ENCODE results near the gene PCSK6. TPM values are rescaled to one million over a fixed set of nuclear protein-coding genes. Genes with fewer than 3 reads are reported as not detected.

PCSK6 gene
- polyA plus RNA-seq, 1 experiment = 0.29 TPM

- CTCF ChIA-PET = interaction anchor here (1.5 kb wide), 1 partner anchor 135 kb away, joined by 4 read pairs; no protein-coding TSS in a partner anchor
- POLR2A ChIA-PET = no interaction called here
- no peak for TF ChIP-seq CTCF (IDR thresholded peaks at IDR 0.05; ENCODE audit: insufficient read depth, low read depth, low read length)
- DNase-seq (ENCODE audit: low read depth) = no peak
- H3K36me3 ChIP-seq (ENCODE audit: control insufficient read depth, insufficient read depth, low read length) = no peaks in the 10 kb centered on the region
- H3K4me3 ChIP-seq (ENCODE audit: low read depth, low read length) = no peak overlapping the region
- H3K27me3 ChIP-seq (ENCODE audit: control insufficient read depth, insufficient read depth, low read length) = no peaks in the 10 kb centered on the region
These were observed 122.7 kb downstream of the PCSK6 start for GRCh38 chr15:101366853-101367252.

GRCh38 chr15:101362986-101363566, 126.4 kb downstream of the PCSK6 start:
- CTCF ChIA-PET = interaction anchor here (0.6 to 0.7 kb wide), 3 partner anchors 45 to 60 kb away, joined by 3 read pairs; no protein-coding TSS in a partner anchor
- POLR2A ChIA-PET = no interaction called here

GRCh38 chr15:101362359-101362758, 127.1 kb downstream of the PCSK6 start:
- DNase-seq (ENCODE audit: low read depth) = no peak
- no peaks in the 10 kb centered on the region for H3K27me3 ChIP-seq (ENCODE audit: control insufficient read depth, insufficient read depth, low read length)
- CTCF ChIA-PET = no interaction called here
- POLR2A ChIA-PET = no interaction called here
- no peaks in the 10 kb centered on the region for H3K36me3 ChIP-seq (ENCODE audit: control insufficient read depth, insufficient read depth, low read length)
- H3K4me3 ChIP-seq (ENCODE audit: low read depth, low read length) = no peak overlapping the region
- no peak for TF ChIP-seq CTCF (IDR thresholded peaks at IDR 0.05; ENCODE audit: insufficient read depth, low read depth, low read length)

More at GRCh38 chr15:101362986-101363566, 126.4 kb downstream of the PCSK6 start:
- no peak for DNase-seq (ENCODE audit: low read depth)
- Histone ChIP-seq H3K4me3 (ENCODE audit: low read depth, low read length) (no peak overlapping the region), H3K27me3 (ENCODE audit: control insufficient read depth, insufficient read depth, low read length) (no peaks in the 10 kb centered on the region), H3K36me3 (ENCODE audit: control insufficient read depth, insufficient read depth, low read length) (no peaks in the 10 kb centered on the region)
- no peak for TF ChIP-seq CTCF (IDR thresholded peaks at IDR 0.05; ENCODE audit: insufficient read depth, low read depth, low read length)

- CTCF ChIA-PET = no interaction called here
- TF ChIP-seq CTCF (IDR thresholded peaks at IDR 0.05; ENCODE audit: insufficient read depth, low read depth, low read length) = no peak
- no peak for DNase-seq (ENCODE audit: low read depth)
- Histone ChIP-seq H3K27me3 (ENCODE audit: control insufficient read depth, insufficient read depth, low read length) (no peaks in the 10 kb centered on the region), H3K36me3 (ENCODE audit: control insufficient read depth, insufficient read depth, low read length) (no peaks in the 10 kb centered on the region), H3K4me3 (ENCODE audit: low read depth, low read length) (no peak overlapping the region)
- POLR2A ChIA-PET = no interaction called here
These were observed 128.1 kb downstream of the PCSK6 start for GRCh38 chr15:101361418-101361817.

GRCh38 chr15:101359365-101359947, 130.1 kb downstream of the PCSK6 start:
- ChIA-PET POLR2A (no interaction called here), CTCF (no interaction called here)
- no peak overlapping the region for H3K4me3 ChIP-seq (ENCODE audit: low read depth, low read length)
- TF ChIP-seq CTCF (IDR thresholded peaks at IDR 0.05; ENCODE audit: insufficient read depth, low read depth, low read length) = no peak
- no peaks in the 10 kb centered on the region for H3K36me3 ChIP-seq (ENCODE audit: control insufficient read depth, insufficient read depth, low read length)
- DNase-seq (ENCODE audit: low read depth) = no peak
- H3K27me3 ChIP-seq (ENCODE audit: control insufficient read depth, insufficient read depth, low read length) = no peaks in the 10 kb centered on the region

Measured in BJ (cell line).